Liver (tissue), 9 donors: ENCODE measurements around the gene LITAFD. TPM values are rescaled to one million over a fixed set of nuclear protein-coding genes. Genes with fewer than 3 reads are reported as not detected.

Source experiments
- DNase-seq: peaks from one replicate; pipeline ENCODE4 v3.0.0-alpha.2; 2017; ENCODE audit warnings: low spot score
- H3K27ac ChIP-seq, 2 donors: one replicate each; pipeline ENCODE4 v1.7.0; 2013; ENCODE audit warnings: inconsistent platforms in 2 of 2, low read length in 2 of 2, control low read depth in 1 of 2, low read depth in 1 of 2, mild to moderate bottlenecking in 1 of 2
- H3K27me3 ChIP-seq, 4 donors: one replicate each; pipeline versions ENCODE4 v1.6.1 to v1.7.0; 2013; ENCODE audit warnings: low read length in 3 of 4, inconsistent platforms in 1 of 4, mild to moderate bottlenecking in 1 of 4, moderate library complexity in 1 of 4; ENCODE audit not compliant: control insufficient read depth in 4 of 4, insufficient read depth in 4 of 4
- H3K36me3 ChIP-seq, 4 donors: one replicate each; pipeline versions ENCODE4 v1.6.1 to v1.7.0; 2013; ENCODE audit warnings: low read length in 3 of 4, mild to moderate bottlenecking in 3 of 4, low read depth in 1 of 4, moderate library complexity in 1 of 4; ENCODE audit not compliant: control insufficient read depth in 4 of 4, insufficient read depth in 3 of 4
- H3K4me1 ChIP-seq, 4 donors: one replicate each; pipeline versions ENCODE4 v1.6.1 to v1.7.0; 2013; ENCODE audit warnings: low read length in 3 of 4, mild to moderate bottlenecking in 3 of 4, moderate library complexity in 1 of 4; ENCODE audit not compliant: control insufficient read depth in 4 of 4, insufficient read depth in 4 of 4
- H3K4me3 ChIP-seq, 3 donors: one replicate each; pipeline versions ENCODE4 v1.6.1 to v1.7.0; 2013; ENCODE audit warnings: low read length in 3 of 3, control low read depth in 1 of 3, low read depth in 1 of 3, mild to moderate bottlenecking in 1 of 3
- H3K9ac ChIP-seq, 2 donors: one replicate each; pipeline ENCODE4 v1.7.0; 2013; ENCODE audit warnings: low read length in 2 of 2, mild to moderate bottlenecking in 2 of 2, moderate library complexity in 2 of 2, control low read depth in 1 of 2, low read depth in 1 of 2
- H3K9me3 ChIP-seq, 4 donors: one replicate each; pipeline versions ENCODE4 v1.6.1 to v1.7.0; 2013; ENCODE audit warnings: low read length in 3 of 4; ENCODE audit not compliant: control insufficient read depth in 4 of 4
- CTCF ChIP-seq: fragments of 150-350 bp; IDR thresholded peaks from 2 replicates; pipeline ENCODE4 v1.5.1; 2017; ENCODE audit warnings: improper control_type of control experiment, low read depth, low read length; ENCODE audit not compliant: missing input control
- EGR1 ChIP-seq, 2 donors: IDR thresholded peaks; 2 replicates each; pipeline ENCODE4 v1.6.1; 2016 to 2018; ENCODE audit warnings: antibody characterized with exemption in 2 of 2, low read depth in 2 of 2
- FOXA1 ChIP-seq: IDR thresholded peaks from 2 replicates; pipeline ENCODE4 v1.6.1; 2016; ENCODE audit warnings: antibody characterized with exemption
- FOXA2 ChIP-seq: IDR thresholded peaks from 2 replicates; pipeline ENCODE4 v1.6.1; 2016; ENCODE audit warnings: antibody characterized with exemption
- GABPA ChIP-seq, 2 donors: IDR thresholded peaks in 1 of 2; conservative IDR thresholded peaks in 1 of 2; 2 replicates each; pipeline ENCODE4 v1.6.1; 2016; ENCODE audit warnings: antibody characterized with exemption in 2 of 2, mild to moderate bottlenecking in 1 of 2, moderate library complexity in 1 of 2
- JUND ChIP-seq, 2 donors: IDR thresholded peaks; 2 replicates each; pipeline ENCODE4 v1.6.1; 2016; ENCODE audit warnings: antibody characterized with exemption in 2 of 2
- NR2F2 ChIP-seq: IDR thresholded peaks from 2 replicates; pipeline ENCODE4 v1.6.1; 2016; ENCODE audit warnings: antibody characterized with exemption
- RAD21 ChIP-seq, 2 donors: IDR thresholded peaks; 2 replicates each; pipeline ENCODE4 v1.6.1; 2016; ENCODE audit warnings: antibody characterized with exemption in 2 of 2, mild to moderate bottlenecking in 2 of 2
- RXRA ChIP-seq, 2 donors: IDR thresholded peaks; 2 replicates each; pipeline ENCODE4 v1.6.1; 2017 to 2018; ENCODE audit warnings: antibody characterized with exemption in 2 of 2, mild to moderate bottlenecking in 1 of 2
- SP1 ChIP-seq: IDR thresholded peaks from 2 replicates; pipeline ENCODE4 v1.6.1; 2018; ENCODE audit warnings: antibody characterized with exemption, mild to moderate bottlenecking
- TAF1 ChIP-seq: conservative IDR thresholded peaks from 2 replicates; pipeline ENCODE4 v1.6.1; 2016; ENCODE audit warnings: antibody characterized with exemption, mild to moderate bottlenecking
- YY1 ChIP-seq: IDR thresholded peaks from 2 replicates; pipeline ENCODE4 v1.6.1; 2016; ENCODE audit warnings: antibody characterized with exemption, mild to moderate bottlenecking
- ZBTB33 ChIP-seq: IDR thresholded peaks from 2 replicates; pipeline ENCODE4 v1.6.1; 2016; ENCODE audit warnings: antibody characterized with exemption
- WGBS: extraction: QIAGEN DNeasy Blood & Tissue Kit; methylation state at CpG from one replicate; pipeline ENCODE4 v1.1.7; 2013; 5-methylcytosine and 5-hydroxymethylcytosine counted together
- polyA plus RNA-seq, 2 donors: library from polyadenylated mRNA; stranded (reverse) in 1 of 2; unstranded in 1 of 2; fragments of 200-250 nt in 1 of 2; fragments of >200 nt in 1 of 2; fragmentation: Nextera tagmentation in 1 of 2; extraction: Ambion mirVana in 1 of 2; gene quantifications; one replicate each; pipeline versions ENCODE4 v1.2.1 to v1.2.3, GENCODE V29; 2013 to 2015
- total RNA-seq, 2 donors: library from RNA; depleted of rRNA; stranded (reverse); fragments of >200 nt; gene quantifications; one replicate each; pipeline ENCODE4 v1.2.3, GENCODE V29; 2014
- TF ChIP-seq, protein P1 (sequence below): IDR thresholded peaks from 2 replicates; pipeline ENCODE4 v1.6.1; 2016; ENCODE audit warnings: antibody characterized with exemption, mild to moderate bottlenecking
- TF ChIP-seq, protein P2 (sequence below): IDR thresholded peaks from 2 replicates; pipeline ENCODE4 v1.6.1; 2016; ENCODE audit warnings: antibody characterized with exemption
- TF ChIP-seq, protein P3 (sequence below): IDR thresholded peaks from 2 replicates; pipeline ENCODE4 v1.6.1; 2016; ENCODE audit warnings: antibody characterized with exemption
- donor health status: healthy.
- donor health status: healthy.
- donor health status: healthy.
- donor health status: healthy.
- donor health status: healthy.

The LITAFD gene
- total and polyA plus RNA-seq, 4 donors, result not detected

GRCh38 chr16:8880839-8881510 lies 1.2 kb upstream of the LITAFD start:
- WGBS, result 88% methylated on average over 8 of the region's 8 CpGs
- DNase-seq, result no peak
- H3K27ac ChIP-seq, result no peak overlapping the region

More at GRCh38 chr16:8880839-8881510, 1.2 kb upstream of the LITAFD start:
- H3K9ac ChIP-seq, result no peak overlapping the region
- peaks cover 2 to 3% (median 2%) of the 10 kb centered on the region in 4 donors for H3K4me1 ChIP-seq
- no peak for TF ChIP-seq EGR1 (IDR thresholded peaks at IDR 0.05; ENCODE audit: low read depth in 2 of 2)
- no peak for TF ChIP-seq RXRA (IDR thresholded peaks at IDR 0.05)
- TF ChIP-seq TAF1, result no peak
- TF ChIP-seq, protein P1, sequence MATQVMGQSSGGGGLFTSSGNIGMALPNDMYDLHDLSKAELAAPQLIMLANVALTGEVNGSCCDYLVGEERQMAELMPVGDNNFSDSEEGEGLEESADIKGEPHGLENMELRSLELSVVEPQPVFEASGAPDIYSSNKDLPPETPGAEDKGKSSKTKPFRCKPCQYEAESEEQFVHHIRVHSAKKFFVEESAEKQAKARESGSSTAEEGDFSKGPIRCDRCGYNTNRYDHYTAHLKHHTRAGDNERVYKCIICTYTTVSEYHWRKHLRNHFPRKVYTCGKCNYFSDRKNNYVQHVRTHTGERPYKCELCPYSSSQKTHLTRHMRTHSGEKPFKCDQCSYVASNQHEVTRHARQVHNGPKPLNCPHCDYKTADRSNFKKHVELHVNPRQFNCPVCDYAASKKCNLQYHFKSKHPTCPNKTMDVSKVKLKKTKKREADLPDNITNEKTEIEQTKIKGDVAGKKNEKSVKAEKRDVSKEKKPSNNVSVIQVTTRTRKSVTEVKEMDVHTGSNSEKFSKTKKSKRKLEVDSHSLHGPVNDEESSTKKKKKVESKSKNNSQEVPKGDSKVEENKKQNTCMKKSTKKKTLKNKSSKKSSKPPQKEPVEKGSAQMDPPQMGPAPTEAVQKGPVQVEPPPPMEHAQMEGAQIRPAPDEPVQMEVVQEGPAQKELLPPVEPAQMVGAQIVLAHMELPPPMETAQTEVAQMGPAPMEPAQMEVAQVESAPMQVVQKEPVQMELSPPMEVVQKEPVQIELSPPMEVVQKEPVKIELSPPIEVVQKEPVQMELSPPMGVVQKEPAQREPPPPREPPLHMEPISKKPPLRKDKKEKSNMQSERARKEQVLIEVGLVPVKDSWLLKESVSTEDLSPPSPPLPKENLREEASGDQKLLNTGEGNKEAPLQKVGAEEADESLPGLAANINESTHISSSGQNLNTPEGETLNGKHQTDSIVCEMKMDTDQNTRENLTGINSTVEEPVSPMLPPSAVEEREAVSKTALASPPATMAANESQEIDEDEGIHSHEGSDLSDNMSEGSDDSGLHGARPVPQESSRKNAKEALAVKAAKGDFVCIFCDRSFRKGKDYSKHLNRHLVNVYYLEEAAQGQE, result no peak
- TF ChIP-seq, protein P2, sequence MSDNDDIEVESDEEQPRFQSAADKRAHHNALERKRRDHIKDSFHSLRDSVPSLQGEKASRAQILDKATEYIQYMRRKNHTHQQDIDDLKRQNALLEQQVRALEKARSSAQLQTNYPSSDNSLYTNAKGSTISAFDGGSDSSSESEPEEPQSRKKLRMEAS, result no peak
- no peak for TF ChIP-seq ZBTB33
- no peak for TF ChIP-seq RAD21 (IDR thresholded peaks at IDR 0.05)
- TF ChIP-seq CTCF, result no peak
- TF ChIP-seq, protein P3, sequence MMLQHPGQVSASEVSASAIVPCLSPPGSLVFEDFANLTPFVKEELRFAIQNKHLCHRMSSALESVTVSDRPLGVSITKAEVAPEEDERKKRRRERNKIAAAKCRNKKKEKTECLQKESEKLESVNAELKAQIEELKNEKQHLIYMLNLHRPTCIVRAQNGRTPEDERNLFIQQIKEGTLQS, result no peak
- no peak for TF ChIP-seq GABPA (IDR thresholded peaks at IDR 0.05 in 1 of 2, conservative IDR thresholded peaks at IDR 0.05 in 1 of 2)
- TF ChIP-seq NR2F2, result no peak
- no peak for TF ChIP-seq JUND (IDR thresholded peaks at IDR 0.05)
- TF ChIP-seq YY1, result no peak
- TF ChIP-seq FOXA2, result no peak
- no peak for TF ChIP-seq FOXA1
- no peak for TF ChIP-seq SP1
- H3K9me3 ChIP-seq, result no peaks in the 10 kb centered on the region
- H3K36me3 ChIP-seq, result no peaks in the 10 kb centered on the region
- no peaks in the 10 kb centered on the region for H3K27me3 ChIP-seq
- H3K4me3 ChIP-seq, result no peak overlapping the region
